SK-N-SH (cell line): ENCODE results near the gene ESYT1. TPM values are rescaled to one million over a fixed set of nuclear protein-coding genes. Genes with fewer than 3 reads are reported as not detected.

Experiments used
- CTCF ChIA-PET: fragments of 300-600, 350-600 bp; formaldehyde crosslinking; extraction: SDS; loops from one replicate; lab custom pipeline; 2021; lab: Yijun Ruan, JAX
- POLR2A ChIA-PET: fragments of 350-600 bp; sonication (Branson Sonifier 250); formaldehyde crosslinking; extraction: SDS; loops from one replicate; lab custom pipeline; 2020; ENCODE audit warnings: antibody characterized with exemption, inconsistent platforms; lab: Yijun Ruan, JAX
- DNase-seq: peaks from one replicate; pipeline ENCODE4 v3.0.0; 2012
- H2AFZ ChIP-seq: fragments of 200-600 bp; sonication (generic); 2 replicates; pipeline ENCODE4 v1.8.1; 2016; ENCODE audit warnings: antibody characterized with exemption, mild to moderate bottlenecking, low read depth
- H3F3A ChIP-seq: fragments of 200-600 bp; sonication (generic); replicated peaks from 2 replicates; pipeline ENCODE3; 2016; ENCODE audit warnings: antibody characterized with exemption, mild to moderate bottlenecking; ENCODE audit not compliant: insufficient read depth
- H3K27ac ChIP-seq, 2 experiments: fragments of 200-500 bp in 1 of 2; fragments of 200-600 bp in 1 of 2; sonication (Bioruptor generic) in 1 of 2; sonication (generic), shearing (Covaris generic) in 1 of 2; 2 replicates each; pipeline versions ENCODE4 v1.5.1 to v1.6.1; 2014 to 2016; ENCODE audit warnings: low read depth in 2 of 2, inconsistent platforms in 1 of 2, low read length in 1 of 2, mild to moderate bottlenecking in 1 of 2, mixed read lengths in 1 of 2
- H3K27me3 ChIP-seq: fragments of 200-600 bp; sonication (generic), shearing (Covaris generic); 2 replicates; pipeline ENCODE4 v1.6.1; 2016; ENCODE audit warnings: mixed run types; ENCODE audit not compliant: insufficient read depth
- H3K36me3 ChIP-seq, 2 experiments: fragments of 200-500 bp in 1 of 2; fragments of 200-600 bp in 1 of 2; sonication (Bioruptor generic) in 1 of 2; sonication (generic) in 1 of 2; replicated peaks in 1 of 2; 2 replicates each; pipeline versions ENCODE3 to v1.5.1; 2014 to 2016; ENCODE audit warnings: low read length in 1 of 2, mild to moderate bottlenecking in 1 of 2; ENCODE audit not compliant: insufficient read depth in 2 of 2, control insufficient read depth in 1 of 2
- H3K4me1 ChIP-seq, 2 experiments: fragments of 200-500 bp in 1 of 2; fragments of 200-600 bp in 1 of 2; sonication (Bioruptor generic) in 1 of 2; sonication (generic), shearing (Covaris generic) in 1 of 2; 2 replicates each; pipeline versions ENCODE4 v1.5.1 to v1.6.1; 2014 to 2016; ENCODE audit warnings: low read depth in 1 of 2, low read length in 1 of 2, mixed run types in 1 of 2; ENCODE audit not compliant: insufficient read depth in 2 of 2, control insufficient read depth in 1 of 2
- H3K4me2 ChIP-seq: fragments of 200-600 bp; sonication (generic), shearing (Covaris generic); 2 replicates; pipeline ENCODE4 v1.6.1; 2017; ENCODE audit warnings: mixed run types
- H3K4me3 ChIP-seq, 2 experiments: fragments of 200-500 bp in 1 of 2; fragments of 200-600 bp in 1 of 2; sonication (Bioruptor generic) in 1 of 2; sonication (generic), shearing (Covaris generic) in 1 of 2; 2 replicates each; pipeline versions ENCODE4 v1.5.1 to v1.8.1; 2014 to 2016; ENCODE audit warnings: low read depth in 2 of 2, inconsistent platforms in 1 of 2, low read length in 1 of 2, mild to moderate bottlenecking in 1 of 2, mixed read lengths in 1 of 2, moderate library complexity in 1 of 2
- H3K79me2 ChIP-seq: fragments of 200-600 bp; sonication (generic); 2 replicates; pipeline ENCODE4 v1.8.1; 2017; ENCODE audit warnings: mild to moderate bottlenecking; ENCODE audit not compliant: insufficient read depth
- H3K9ac ChIP-seq: fragments of 200-600 bp; sonication (generic); 2 replicates; pipeline ENCODE4 v1.6.1; 2017; ENCODE audit warnings: mixed run types
- H3K9me2 ChIP-seq: fragments of 200-600 bp; sonication (generic); 2 replicates; pipeline ENCODE4 v1.6.1; 2017; ENCODE audit warnings: mixed run types
- H3K9me3 ChIP-seq: fragments of 200-600 bp; sonication (generic); 2 replicates; pipeline ENCODE4 v1.6.1; 2017; ENCODE audit warnings: mixed run types, mild to moderate bottlenecking, moderate library complexity
- H4K20me1 ChIP-seq: fragments of 200-600 bp; sonication (generic); 2 replicates; pipeline ENCODE4 v1.6.1; 2017; ENCODE audit warnings: mild to moderate bottlenecking, mixed run types; ENCODE audit not compliant: insufficient read depth
- FOSL2 ChIP-seq: IDR thresholded peaks from 2 replicates; pipeline ENCODE4 v1.4.0; 2012; ENCODE audit warnings: low read depth, mild to moderate bottlenecking, moderate library complexity, borderline replicate concordance
- GABPA ChIP-seq: IDR thresholded peaks from 2 replicates; pipeline ENCODE4 v1.4.0; 2012; ENCODE audit warnings: low read depth, mild to moderate bottlenecking
- JUND ChIP-seq: IDR thresholded peaks from 2 replicates; pipeline ENCODE4 v1.4.0; 2012
- MXI1 ChIP-seq: IDR thresholded peaks from 2 replicates; pipeline ENCODE4 v1.6.1; 2012; ENCODE audit warnings: mild to moderate bottlenecking, low read depth, low read length, improper control_type of control experiment
- NFIC ChIP-seq: IDR thresholded peaks from 2 replicates; pipeline ENCODE4 v1.4.0; 2012; ENCODE audit warnings: borderline replicate concordance
- PBX3 ChIP-seq: IDR thresholded peaks from 2 replicates; pipeline ENCODE4; 2012
- RAD21 ChIP-seq: IDR thresholded peaks from 2 replicates; pipeline ENCODE4 v1.6.1; 2012; ENCODE audit warnings: mild to moderate bottlenecking, low read length
- RCOR1 ChIP-seq: fragments of 150-350 bp; IDR thresholded peaks from 2 replicates; pipeline ENCODE4 v1.6.1; 2017; ENCODE audit warnings: antibody characterized with exemption, low read length
- TEAD4 ChIP-seq: IDR thresholded peaks from 2 replicates; pipeline ENCODE4 v1.4.0; 2012; ENCODE audit warnings: mild to moderate bottlenecking, borderline replicate concordance; ENCODE audit not compliant: insufficient read depth
- WGBS: methylation state at CpG from one replicate; pipeline ENCODE4 v1.1.6; 2017; ENCODE audit warnings: low lambda C conversion rate; 5-methylcytosine and 5-hydroxymethylcytosine counted together
- polyA plus RNA-seq, 3 experiments: library from polyadenylated mRNA; depleted of rRNA; stranded (reverse); fragments of >200 nt; gene quantifications; 2 replicates each; pipeline ENCODE4 v1.2.3, GENCODE V29; 2012
- TF ChIP-seq, protein P1 (sequence below): IDR thresholded peaks from 2 replicates; pipeline ENCODE4 v1.4.0; 2012; ENCODE audit warnings: low read depth, borderline replicate concordance
- TF ChIP-seq, protein P2 (sequence below): IDR thresholded peaks from 2 replicates; pipeline ENCODE4 v1.4.0; 2012; ENCODE audit warnings: low read depth

The ESYT1 gene
- polyA plus RNA-seq, 1 of the 3 experiments (the other 2 are of a cell fraction) = 132 TPM

DNA sequence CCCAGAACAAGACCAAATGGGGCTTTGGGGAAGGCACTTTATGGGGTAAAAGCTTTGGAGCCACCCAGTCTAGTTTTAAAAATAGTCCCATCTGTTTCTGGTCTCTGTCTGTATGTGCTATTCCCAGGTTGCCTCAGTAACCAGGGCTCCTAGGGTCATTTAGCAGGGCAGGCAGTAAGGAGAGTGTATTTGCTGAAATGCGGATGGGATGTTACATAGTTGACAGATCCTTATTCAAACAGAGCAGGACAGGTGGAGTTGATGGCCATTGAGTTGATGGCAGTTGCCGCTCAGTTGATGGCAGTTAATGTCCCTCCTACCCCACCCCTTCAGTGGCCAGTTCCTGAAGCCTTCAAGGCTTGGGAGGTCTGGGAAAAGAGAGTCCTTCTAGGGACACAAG, 5.4 kb upstream of the ESYT1 start:
- Histone ChIP-seq H3K36me3 (peaks cover 9 to 19% of the 10 kb centered on the region in 2 experiments), H3K27me3 (no peaks in the 10 kb centered on the region), H3K9ac (no peak overlapping the region), H3F3A (peaks cover 45% of the 10 kb centered on the region), H3K79me2 (peaks cover 53% of the 10 kb centered on the region), H3K9me3 (no peaks in the 10 kb centered on the region), H3K4me3 (no peak overlapping the region), H3K27ac (no peak overlapping the region), H3K4me1 (peaks cover 25 to 31% of the 10 kb centered on the region in 2 experiments), H2AFZ (no peak overlapping the region), H4K20me1 (peaks cover 2% of the 10 kb centered on the region; the same call in 1 of the 2 replicates), H3K4me2 (no peak overlapping the region), H3K9me2 (no peaks in the 10 kb centered on the region)
- ChIA-PET POLR2A (interaction anchor here (0.6 kb wide), 1 partner anchor 38 kb away, joined by 3 read pairs; no protein-coding TSS in a partner anchor), CTCF (interaction anchor here (0.6 to 16.0 kb wide), 4 partner anchors 40 to 127 kb away, joined by 3 to 272 read pairs (median 3); partner anchors contain the start of gene SMARCC2)
- TF ChIP-seq PBX3 (no peak), TEAD4 (no peak), FOSL2 (no peak), NFIC (no peak), RAD21 (no peak), MXI1 (no peak)
- TF ChIP-seq, protein P1, sequence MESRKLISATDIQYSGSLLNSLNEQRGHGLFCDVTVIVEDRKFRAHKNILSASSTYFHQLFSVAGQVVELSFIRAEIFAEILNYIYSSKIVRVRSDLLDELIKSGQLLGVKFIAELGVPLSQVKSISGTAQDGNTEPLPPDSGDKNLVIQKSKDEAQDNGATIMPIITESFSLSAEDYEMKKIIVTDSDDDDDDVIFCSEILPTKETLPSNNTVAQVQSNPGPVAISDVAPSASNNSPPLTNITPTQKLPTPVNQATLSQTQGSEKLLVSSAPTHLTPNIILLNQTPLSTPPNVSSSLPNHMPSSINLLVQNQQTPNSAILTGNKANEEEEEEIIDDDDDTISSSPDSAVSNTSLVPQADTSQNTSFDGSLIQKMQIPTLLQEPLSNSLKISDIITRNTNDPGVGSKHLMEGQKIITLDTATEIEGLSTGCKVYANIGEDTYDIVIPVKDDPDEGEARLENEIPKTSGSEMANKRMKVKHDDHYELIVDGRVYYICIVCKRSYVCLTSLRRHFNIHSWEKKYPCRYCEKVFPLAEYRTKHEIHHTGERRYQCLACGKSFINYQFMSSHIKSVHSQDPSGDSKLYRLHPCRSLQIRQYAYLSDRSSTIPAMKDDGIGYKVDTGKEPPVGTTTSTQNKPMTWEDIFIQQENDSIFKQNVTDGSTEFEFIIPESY = no peak
- WGBS = 95% methylated on average over 2 of the region's 2 CpGs
- no peak for DNase-seq

DNA sequence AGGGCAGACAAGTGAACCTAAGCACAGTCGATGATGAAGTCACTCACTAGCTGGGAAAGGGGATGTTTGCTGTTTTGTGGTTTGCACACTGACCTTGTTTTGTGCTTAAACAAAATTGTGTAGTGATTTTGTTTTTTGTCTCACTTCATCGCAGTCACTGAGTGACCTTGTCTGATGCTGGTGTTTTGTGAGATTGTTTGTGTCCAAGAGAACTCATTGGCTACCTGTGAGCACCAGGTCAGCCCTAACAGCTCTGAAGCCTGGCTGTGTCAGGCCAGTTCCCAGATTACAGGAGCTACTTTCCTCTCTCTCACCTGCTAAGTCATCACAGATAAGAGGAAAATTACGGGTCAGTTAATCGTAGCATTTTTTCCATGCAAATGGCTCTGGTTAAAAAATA, 3.9 kb upstream of the ESYT1 start:
- Histone ChIP-seq H3K27ac (no peak overlapping the region), H4K20me1 (no peaks in the 10 kb centered on the region), H3K36me3 (peaks cover 9 to 18% of the 10 kb centered on the region in 2 experiments), H3F3A (peaks cover 37% of the 10 kb centered on the region), H2AFZ (no peak overlapping the region), H3K4me3 (no peak overlapping the region), H3K9ac (no peak overlapping the region), H3K27me3 (no peaks in the 10 kb centered on the region), H3K9me2 (no peaks in the 10 kb centered on the region), H3K4me2 (no peak overlapping the region), H3K9me3 (no peaks in the 10 kb centered on the region), H3K79me2 (peaks cover 54% of the 10 kb centered on the region), H3K4me1 (peaks cover 22 to 24% of the 10 kb centered on the region in 2 experiments)
- DNase-seq = no peak
- TF ChIP-seq GABPA = no peak
- TF ChIP-seq RCOR1 = no peak
- TF ChIP-seq, protein P2, sequence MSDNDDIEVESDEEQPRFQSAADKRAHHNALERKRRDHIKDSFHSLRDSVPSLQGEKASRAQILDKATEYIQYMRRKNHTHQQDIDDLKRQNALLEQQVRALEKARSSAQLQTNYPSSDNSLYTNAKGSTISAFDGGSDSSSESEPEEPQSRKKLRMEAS = no peak
- TF ChIP-seq JUND = no peak
- 97% methylated on average over 4 of the region's 4 CpGs for WGBS
- POLR2A ChIA-PET = no interaction called here
- CTCF ChIA-PET = interaction anchor here (0.9 to 16.0 kb wide), 6 partner anchors 28 to 134 kb away, joined by 3 to 272 read pairs (median 10); partner anchors contain the start of genes ANKRD52, MYL6B, RNF41 and SMARCC2
